ENCODE data around the gene NRL.

NRL gene

GRCh38 chr14:24064856-24065255 lies 49.9 kb downstream of the NRL start:
- TF ChIP-seq CTCF (conservative IDR thresholded peaks at IDR 0.05; ENCODE audit: low read depth, low read length): no peak
- Histone ChIP-seq H2AFZ (ENCODE audit: low read depth) (no peak overlapping the region), H3K9ac (no peak overlapping the region), H3K4me2 (no peak overlapping the region), H3K27me3 (ENCODE audit: insufficient read depth, low read depth) (no peaks in the 10 kb centered on the region), H3K27ac (no peak overlapping the region), H3K79me2 (ENCODE audit: insufficient read depth, low read depth) (no peaks in the 10 kb centered on the region), H3K4me1 (ENCODE audit: low read depth, poor library complexity, severe bottlenecking) (no peaks in the 10 kb centered on the region), H4K20me1 (ENCODE audit: insufficient read depth) (no peaks in the 10 kb centered on the region), H3K4me3 (IDR thresholded peaks at IDR 0.05; ENCODE audit: insufficient read depth, low read depth, low read length) (no peak overlapping the region), H3K36me3 (ENCODE audit: insufficient read depth) (no peaks in the 10 kb centered on the region)

GRCh38 chr14:24064091-24064795 lies 50.5 kb downstream of the NRL start:
- no peak overlapping the region for H3K27ac ChIP-seq
- H3K79me2 ChIP-seq (ENCODE audit: insufficient read depth, low read depth): no peaks in the 10 kb centered on the region
- no peaks in the 10 kb centered on the region for H3K27me3 ChIP-seq (ENCODE audit: insufficient read depth, low read depth)
- H3K36me3 ChIP-seq (ENCODE audit: insufficient read depth): no peaks in the 10 kb centered on the region
- H2AFZ ChIP-seq (ENCODE audit: low read depth): no peak overlapping the region
- no peak overlapping the region for H3K4me3 ChIP-seq (IDR thresholded peaks at IDR 0.05; ENCODE audit: insufficient read depth, low read depth, low read length)
- H3K4me1 ChIP-seq (ENCODE audit: low read depth, poor library complexity, severe bottlenecking): no peaks in the 10 kb centered on the region
- H3K9ac ChIP-seq: no peak overlapping the region
- no peak overlapping the region for H3K4me2 ChIP-seq
- TF ChIP-seq CTCF (conservative IDR thresholded peaks at IDR 0.05; ENCODE audit: low read depth, low read length): no peak
- no peaks in the 10 kb centered on the region for H4K20me1 ChIP-seq (ENCODE audit: insufficient read depth)

GRCh38 chr14:24063263-24063836 lies 51.4 kb downstream of the NRL start:
- Histone ChIP-seq H2AFZ (ENCODE audit: low read depth) (no peak overlapping the region), H3K9ac (no peak overlapping the region), H4K20me1 (ENCODE audit: insufficient read depth) (no peaks in the 10 kb centered on the region), H3K4me2 (no peak overlapping the region), H3K4me1 (ENCODE audit: low read depth, poor library complexity, severe bottlenecking) (no peaks in the 10 kb centered on the region), H3K27ac (no peak overlapping the region), H3K4me3 (IDR thresholded peaks at IDR 0.05; ENCODE audit: insufficient read depth, low read depth, low read length) (no peak overlapping the region), H3K36me3 (ENCODE audit: insufficient read depth) (no peaks in the 10 kb centered on the region), H3K79me2 (ENCODE audit: insufficient read depth, low read depth) (no peaks in the 10 kb centered on the region), H3K27me3 (ENCODE audit: insufficient read depth, low read depth) (no peaks in the 10 kb centered on the region)
- TF ChIP-seq CTCF (conservative IDR thresholded peaks at IDR 0.05; ENCODE audit: low read depth, low read length): no peak

- no peaks in the 10 kb centered on the region for H3K79me2 ChIP-seq (ENCODE audit: insufficient read depth, low read depth)
- no peaks in the 10 kb centered on the region for H3K4me1 ChIP-seq (ENCODE audit: low read depth, poor library complexity, severe bottlenecking)
- no peak overlapping the region for H3K9ac ChIP-seq
- H3K36me3 ChIP-seq (ENCODE audit: insufficient read depth): no peaks in the 10 kb centered on the region
- H3K27ac ChIP-seq: no peak overlapping the region
- no peak overlapping the region for H2AFZ ChIP-seq (ENCODE audit: low read depth)
- no peak for TF ChIP-seq CTCF (conservative IDR thresholded peaks at IDR 0.05; ENCODE audit: low read depth, low read length)
- no peaks in the 10 kb centered on the region for H4K20me1 ChIP-seq (ENCODE audit: insufficient read depth)
- no peak overlapping the region for H3K4me2 ChIP-seq
- H3K4me3 ChIP-seq (IDR thresholded peaks at IDR 0.05; ENCODE audit: insufficient read depth, low read depth, low read length): no peak overlapping the region
- no peaks in the 10 kb centered on the region for H3K27me3 ChIP-seq (ENCODE audit: insufficient read depth, low read depth)
Observed at GRCh38 chr14:24062216-24062980, 52.4 kb downstream of the NRL start.

Data from KMS-11 (cell line).